ENCODE measurements around the gene SLC9B1.
"Not testable (repeated sequence)": the region's sequence is repeated elsewhere in the genome, so short reads cannot be mapped to it uniquely, and the experiment has no call there.

The SLC9B1 gene

DNA sequence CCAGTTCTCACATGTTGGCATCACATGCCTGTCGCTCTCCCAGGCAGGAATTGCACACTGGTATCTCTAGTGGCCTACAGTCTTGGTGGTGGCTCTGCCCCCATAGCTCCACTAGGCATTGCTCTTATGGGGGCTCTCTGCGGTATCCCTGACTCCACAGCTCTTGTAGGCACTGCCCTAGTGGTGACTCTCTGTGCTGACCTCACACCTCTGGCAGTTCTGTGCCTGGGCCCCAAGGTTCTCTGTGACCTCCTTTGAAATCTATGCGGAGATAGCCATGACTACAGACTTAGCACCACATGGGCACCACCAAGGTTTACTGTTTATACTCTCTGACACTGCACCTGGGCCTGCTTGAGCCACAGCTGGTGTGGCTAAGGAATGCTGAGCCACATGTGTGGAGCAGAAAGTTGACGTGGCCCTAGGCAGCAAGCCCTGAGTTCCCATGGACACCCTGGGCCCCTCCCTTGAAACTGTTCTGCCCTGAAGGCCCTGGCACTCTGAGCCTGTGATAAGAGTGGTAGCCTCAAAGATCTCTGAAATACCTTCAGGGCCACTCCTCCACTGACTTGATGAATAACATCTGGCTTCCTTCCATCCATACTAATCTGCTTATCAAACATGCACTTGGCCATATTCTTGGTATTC lies 8.0 kb downstream of the SLC9B1 start:
- peak; percentile 93 for DNase-seq (ENCODE audit: low spot score)

- DNase-seq (ENCODE audit: low spot score) = peak; percentile 17
Measured at GRCh38 chr4:103010804-103011203, 8.7 kb downstream of the SLC9B1 start.

GRCh38 chr4:103008875-103009729 lies 10.4 kb downstream of the SLC9B1 start:
- DNase-seq (ENCODE audit: low spot score) = peak; percentile 84

GRCh38 chr4:103002551-103002950 lies 17.0 kb downstream of the SLC9B1 start:
- DNase-seq (ENCODE audit: low spot score) = no peak

DNA sequence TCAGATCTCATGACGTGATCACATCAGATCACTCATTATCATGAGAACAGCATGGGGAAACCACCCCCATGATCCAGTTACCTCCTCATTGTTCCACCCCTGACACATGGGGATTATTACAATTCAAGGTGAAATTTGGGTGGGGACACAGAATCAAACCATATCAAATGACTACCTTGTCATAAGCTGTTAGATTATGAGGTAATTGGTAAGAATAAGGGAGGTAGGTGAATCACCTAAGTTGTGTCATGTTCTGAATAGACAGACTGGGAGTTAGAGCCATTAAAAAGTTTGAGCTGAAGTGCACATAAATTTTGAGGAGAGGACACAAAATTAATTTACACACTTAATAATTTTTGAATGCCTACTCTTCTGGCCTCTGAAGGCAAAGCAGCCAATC lies 24.7 kb downstream of the SLC9B1 start:
- DNase-seq (ENCODE audit: low spot score) = no peak

- not testable (repeated sequence) for DNase-seq (ENCODE audit: low spot score)
Measured at GRCh38 chr4:102993985-102994384, 25.5 kb downstream of the SLC9B1 start.

DNA sequence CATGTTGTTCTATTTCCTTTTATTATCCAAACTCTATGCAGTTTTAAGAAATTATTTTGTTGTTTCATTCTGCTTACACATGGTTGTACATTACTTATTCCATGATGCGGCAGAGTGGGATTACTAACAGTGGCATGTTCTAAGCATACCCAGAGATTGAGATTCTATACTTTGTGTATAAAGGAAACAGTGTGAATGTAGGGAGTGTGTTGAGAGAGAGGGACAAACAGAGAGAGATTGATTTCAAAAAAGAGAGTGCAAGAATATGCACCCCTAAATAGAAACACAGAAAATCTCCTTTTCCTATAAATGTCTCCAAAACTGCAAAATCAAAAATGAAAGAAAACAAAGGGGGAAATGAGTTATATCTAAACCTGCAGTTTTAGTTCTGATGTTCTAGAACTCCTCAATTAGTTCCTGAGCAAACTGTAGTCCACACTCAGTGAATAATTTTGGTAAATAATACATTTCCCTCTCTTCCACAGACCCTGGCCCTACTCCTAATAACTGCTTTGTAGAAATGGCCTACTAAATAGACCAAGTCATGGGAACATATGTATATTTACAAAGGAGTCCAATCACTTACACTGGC lies 31.0 kb downstream of the SLC9B1 start:
- no peak for DNase-seq (ENCODE audit: low spot score)

- no peak for DNase-seq (ENCODE audit: low spot score)
Measured at GRCh38 chr4:102981005-102981404, 38.5 kb downstream of the SLC9B1 start.

- not testable (repeated sequence) for DNase-seq (ENCODE audit: low spot score)
Measured at GRCh38 chr4:102961813-102962212, 57.7 kb downstream of the SLC9B1 start.

DNA sequence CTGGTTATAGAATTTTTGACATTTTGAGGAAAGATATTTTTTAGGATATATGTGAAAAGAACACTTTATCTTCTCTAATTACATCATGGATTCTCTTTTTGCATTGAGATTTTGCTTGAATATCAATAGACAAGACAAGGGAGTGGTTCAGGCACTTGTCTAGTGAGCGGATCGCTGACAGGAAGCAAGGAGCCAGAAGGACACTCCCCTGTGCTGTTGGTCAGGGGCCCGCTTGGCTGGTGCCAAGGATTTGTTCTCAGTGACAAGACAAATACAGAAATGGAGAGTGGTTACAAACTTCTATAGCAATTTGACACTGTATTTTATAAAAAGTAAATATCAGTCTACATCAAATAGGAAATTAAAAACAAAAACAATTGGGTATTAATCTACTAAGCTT lies 60.0 kb downstream of the SLC9B1 start:
- DNase-seq (ENCODE audit: low spot score) = no peak

- no peak for DNase-seq (ENCODE audit: low spot score)
Measured at GRCh38 chr4:102945066-102945465, 74.4 kb downstream of the SLC9B1 start.

DNA sequence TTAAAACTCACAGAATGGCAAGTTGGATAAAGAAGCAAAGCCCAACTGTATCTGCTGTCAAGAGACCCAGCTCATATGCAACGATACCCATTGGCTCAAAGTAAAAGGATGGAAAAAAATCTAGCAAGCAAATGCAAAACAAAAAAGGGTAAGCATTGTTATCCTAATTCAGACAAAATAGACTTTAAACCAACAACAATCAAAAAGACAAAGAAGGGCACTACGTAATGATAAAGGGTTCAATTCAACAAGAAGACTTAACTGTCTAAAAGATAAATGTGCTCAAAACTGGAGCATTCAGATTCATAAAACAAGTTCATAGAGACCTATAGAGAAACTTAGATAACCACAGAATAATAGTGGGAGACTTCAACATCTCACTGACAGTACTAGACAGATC lies 81.4 kb downstream of the SLC9B1 start:
- not testable (repeated sequence) for DNase-seq (ENCODE audit: low spot score)

- no peak for DNase-seq (ENCODE audit: low spot score)
Measured at GRCh38 chr4:102935716-102936115, 83.8 kb downstream of the SLC9B1 start.

- not testable (repeated sequence) for DNase-seq (ENCODE audit: low spot score)
Measured at GRCh38 chr4:102919697-102920096, 99.8 kb downstream of the SLC9B1 start.

DNA sequence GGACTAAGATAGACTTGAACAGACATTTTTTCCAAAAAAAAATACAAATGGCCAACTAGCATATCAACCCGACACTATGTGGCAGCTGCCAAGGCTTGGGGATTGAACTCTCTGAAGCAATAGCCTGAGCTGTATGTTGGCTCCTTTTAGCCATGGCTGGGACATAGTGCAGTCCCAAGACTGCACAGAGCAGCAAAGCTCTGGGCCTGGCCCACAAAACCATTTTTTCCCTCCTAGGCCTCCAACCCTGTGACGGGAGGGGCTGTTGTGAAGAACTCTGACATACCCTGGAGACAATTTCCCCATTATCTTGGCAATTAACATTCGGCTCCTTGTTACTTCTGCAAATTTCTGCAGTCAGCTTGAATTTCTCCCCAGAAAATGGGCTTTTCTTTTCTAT lies 100.6 kb downstream of the SLC9B1 start:
- no peak for DNase-seq (ENCODE audit: low spot score)

GRCh38 chr4:102901804-102902203 lies 117.7 kb downstream of the SLC9B1 start:
- DNase-seq (ENCODE audit: low spot score) = no peak

GRCh38 chr4:102897610-102898009 lies 121.9 kb downstream of the SLC9B1 start:
- DNase-seq (ENCODE audit: low spot score) = not testable (repeated sequence)

DNA sequence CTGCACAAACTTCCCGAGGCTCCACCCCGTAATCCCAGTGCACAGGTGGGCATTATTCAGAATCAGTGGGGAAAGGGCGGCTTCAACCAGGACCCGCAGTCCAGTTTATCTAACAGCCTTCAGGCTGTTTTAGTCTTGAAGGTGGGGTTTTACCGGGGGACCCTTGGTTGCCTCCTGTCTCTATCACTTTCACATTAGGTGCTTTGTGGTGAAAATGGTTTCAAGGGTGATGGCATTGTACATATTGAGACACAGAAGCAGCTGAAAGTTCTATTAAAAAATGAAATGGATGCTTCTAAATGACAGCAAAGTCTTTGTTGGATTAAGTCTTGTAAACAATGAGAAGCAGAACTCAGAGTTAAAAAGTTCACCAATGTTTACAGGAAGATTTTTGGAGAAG lies 123.0 kb downstream of the SLC9B1 start:
- not testable (repeated sequence) for DNase-seq (ENCODE audit: low spot score)

DNA sequence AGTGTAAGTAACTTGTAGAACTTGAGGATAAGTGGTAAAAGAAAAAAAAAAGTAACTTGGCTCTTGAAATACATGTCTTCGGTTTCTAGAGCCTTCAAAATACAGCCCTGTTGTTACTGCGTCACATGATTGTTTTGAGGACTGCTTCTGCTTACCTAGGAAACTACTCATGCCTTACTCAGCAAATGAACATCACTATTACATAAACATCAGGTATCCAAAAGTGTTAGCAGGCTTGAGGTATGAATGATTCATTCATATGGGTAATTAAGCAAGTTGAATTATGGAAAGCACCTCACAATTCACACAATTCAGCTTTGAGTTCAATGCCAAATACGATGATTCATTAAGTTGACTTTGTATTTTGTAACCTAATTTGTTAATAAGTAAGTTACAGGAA lies 129.6 kb downstream of the SLC9B1 start:
- not testable (repeated sequence) for DNase-seq (ENCODE audit: low spot score)

DNA sequence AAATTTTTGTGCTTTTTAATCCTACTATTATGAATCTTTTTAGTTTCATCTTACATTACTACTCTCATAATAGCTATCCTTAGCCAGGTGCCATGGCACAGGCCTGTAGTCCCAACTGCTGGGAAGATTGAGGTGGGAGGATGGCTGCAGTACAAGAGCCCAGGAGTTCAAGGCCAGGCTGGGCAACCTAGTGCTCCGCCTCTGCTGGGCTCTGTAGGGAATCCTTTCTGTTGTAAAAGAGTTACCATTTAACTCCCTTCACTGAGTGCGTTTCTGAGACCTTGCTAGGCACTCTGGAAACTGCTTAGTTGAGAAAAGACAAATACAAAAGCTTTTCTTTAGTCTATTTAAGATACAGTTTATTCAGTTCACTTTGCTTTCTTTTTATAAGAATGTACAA lies 130.9 kb downstream of the SLC9B1 start:
- not testable (repeated sequence) for DNase-seq (ENCODE audit: low spot score)

DNA sequence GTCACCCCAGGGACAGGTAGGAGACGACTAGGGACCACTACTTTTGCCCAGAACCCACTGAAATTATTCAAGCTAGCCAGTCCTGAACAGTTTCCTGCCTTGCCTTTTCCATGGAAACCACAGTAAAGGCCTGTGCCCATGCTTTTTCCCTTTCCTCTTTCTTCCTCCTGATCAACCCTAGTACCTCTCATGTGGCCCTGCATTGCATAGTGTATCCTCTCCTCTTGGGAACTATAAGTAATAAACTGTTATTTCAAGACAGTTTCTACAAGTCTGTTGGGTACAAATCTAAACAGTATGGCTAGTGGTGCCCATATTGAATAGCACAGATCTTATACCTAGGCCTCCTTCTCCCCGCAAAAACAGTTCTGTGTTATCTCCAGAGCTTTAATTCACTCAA lies 136.2 kb downstream of the SLC9B1 start:
- DNase-seq (ENCODE audit: low spot score) = no peak

- no peak for DNase-seq (ENCODE audit: low spot score)
Measured at GRCh38 chr4:102881343-102881742, 138.2 kb downstream of the SLC9B1 start.

GRCh38 chr4:102878901-102879300 lies 140.6 kb downstream of the SLC9B1 start:
- no peak for DNase-seq (ENCODE audit: low spot score)
